GM10266 (cell line): Measurements from ENCODE around the gene NHERF1.

Source experiments
- DNase-seq: peaks from one replicate; pipeline ENCODE4 v3.0.0; 2012; ENCODE audit errors: extremely low spot score
- CTCF ChIP-seq: IDR thresholded peaks from 2 replicates; pipeline ENCODE4 v1.5.1; 2012; ENCODE audit warnings: mild to moderate bottlenecking, low read depth; ENCODE audit not compliant: control insufficient read depth, insufficient read depth; ENCODE audit errors: missing control alignments

The NHERF1 gene

DNA sequence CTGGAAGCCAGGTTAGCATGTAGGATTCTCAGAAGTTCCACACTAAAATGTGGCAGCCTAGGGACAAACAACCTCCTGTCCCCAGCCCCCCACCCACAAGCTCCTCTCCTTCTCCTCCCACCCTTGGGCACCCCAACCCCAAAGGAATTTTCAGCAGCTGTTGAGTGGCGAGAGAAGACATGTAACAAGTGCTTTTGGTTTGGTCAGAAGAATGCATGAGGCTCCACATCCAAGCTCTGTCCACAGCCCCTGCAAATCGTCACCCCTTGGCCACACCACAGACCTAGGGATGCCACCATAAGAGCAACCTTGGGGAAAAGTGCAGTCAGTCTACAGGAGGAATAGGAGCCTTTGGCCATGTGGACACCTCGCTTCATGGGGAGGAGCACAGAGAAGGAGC is 23.3 kb upstream of the NHERF1 start:
- no peak for TF ChIP-seq CTCF
- DNase-seq, result no peak

DNA sequence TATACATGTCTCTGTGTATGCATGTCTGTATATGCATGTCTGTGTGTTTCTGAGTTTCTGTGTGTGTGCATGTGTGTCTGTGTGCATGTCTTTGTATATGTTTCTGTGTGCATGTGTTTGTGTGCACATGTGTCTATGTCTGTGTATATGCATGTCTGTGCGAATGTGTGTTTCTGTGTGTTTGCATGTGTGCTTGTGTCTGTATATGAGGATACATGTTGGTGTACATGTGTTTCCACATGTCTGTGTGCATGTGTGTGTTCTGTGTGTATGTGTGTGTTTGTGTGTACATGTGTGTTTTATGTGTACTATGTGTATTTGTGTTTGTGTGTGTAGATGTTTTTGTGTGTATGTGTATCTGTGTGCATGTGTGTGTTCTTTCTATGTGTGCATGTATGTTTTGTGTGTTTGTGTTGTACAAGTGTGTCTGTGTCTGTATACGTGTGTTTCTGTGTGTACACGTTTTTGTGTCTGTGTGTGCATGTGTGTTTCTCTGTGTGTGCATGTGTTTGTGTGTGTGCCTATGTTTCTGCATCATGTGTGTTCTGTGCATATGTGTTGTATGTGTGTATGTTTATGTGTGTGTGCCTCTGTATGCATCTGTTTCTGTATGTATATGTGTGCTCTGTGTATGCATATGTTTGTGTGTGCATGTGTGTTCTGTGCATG is 20.3 kb upstream of the NHERF1 start:
- no peak for DNase-seq
- no peak for TF ChIP-seq CTCF

GRCh38 chr17:74728702-74729075 is 19.7 kb upstream of the NHERF1 start:
- no peak for DNase-seq
- TF ChIP-seq CTCF, result no peak

DNA sequence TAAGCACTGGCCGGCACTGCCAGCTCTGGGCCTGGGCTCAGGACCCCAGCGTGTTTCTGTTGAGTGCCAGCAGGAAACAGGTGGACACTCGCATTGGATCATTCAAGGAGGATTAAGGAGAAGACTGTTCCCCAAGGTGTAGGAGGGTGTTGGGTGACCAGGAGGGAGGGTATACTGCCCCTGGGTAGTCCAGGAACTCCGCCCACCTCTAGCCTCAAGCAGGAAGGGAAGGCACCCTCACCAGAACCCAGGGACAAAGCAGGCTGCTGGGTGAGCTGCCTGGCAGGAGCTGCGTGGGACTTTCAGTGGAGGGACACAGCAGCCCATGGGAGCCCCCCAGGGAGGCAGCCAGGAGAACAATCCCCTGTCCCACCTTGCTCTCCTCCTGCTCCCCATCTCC is 19.1 kb upstream of the NHERF1 start:
- TF ChIP-seq CTCF, result no peak
- DNase-seq, result no peak

DNA sequence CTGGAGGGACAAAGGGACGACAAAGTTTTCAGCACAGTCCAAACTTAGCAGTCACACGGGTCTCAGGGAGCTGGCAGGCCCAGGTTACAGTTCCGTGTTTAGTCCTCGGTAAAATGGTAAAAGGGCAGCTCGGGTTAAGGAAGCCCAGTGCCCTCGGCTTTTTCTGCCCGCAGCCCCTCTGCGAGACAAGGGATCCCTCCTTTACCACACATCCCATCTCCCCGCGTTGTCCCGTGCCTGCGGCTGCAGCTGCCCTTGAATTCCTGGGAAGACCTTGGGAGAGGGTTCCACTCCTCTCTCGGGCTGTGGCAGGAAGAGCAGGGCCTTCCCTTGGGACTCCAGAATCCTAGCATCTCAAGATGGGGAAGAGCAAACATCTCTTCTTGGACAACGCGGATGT is 18.6 kb upstream of the NHERF1 start:
- DNase-seq, result no peak
- no peak for TF ChIP-seq CTCF

DNA sequence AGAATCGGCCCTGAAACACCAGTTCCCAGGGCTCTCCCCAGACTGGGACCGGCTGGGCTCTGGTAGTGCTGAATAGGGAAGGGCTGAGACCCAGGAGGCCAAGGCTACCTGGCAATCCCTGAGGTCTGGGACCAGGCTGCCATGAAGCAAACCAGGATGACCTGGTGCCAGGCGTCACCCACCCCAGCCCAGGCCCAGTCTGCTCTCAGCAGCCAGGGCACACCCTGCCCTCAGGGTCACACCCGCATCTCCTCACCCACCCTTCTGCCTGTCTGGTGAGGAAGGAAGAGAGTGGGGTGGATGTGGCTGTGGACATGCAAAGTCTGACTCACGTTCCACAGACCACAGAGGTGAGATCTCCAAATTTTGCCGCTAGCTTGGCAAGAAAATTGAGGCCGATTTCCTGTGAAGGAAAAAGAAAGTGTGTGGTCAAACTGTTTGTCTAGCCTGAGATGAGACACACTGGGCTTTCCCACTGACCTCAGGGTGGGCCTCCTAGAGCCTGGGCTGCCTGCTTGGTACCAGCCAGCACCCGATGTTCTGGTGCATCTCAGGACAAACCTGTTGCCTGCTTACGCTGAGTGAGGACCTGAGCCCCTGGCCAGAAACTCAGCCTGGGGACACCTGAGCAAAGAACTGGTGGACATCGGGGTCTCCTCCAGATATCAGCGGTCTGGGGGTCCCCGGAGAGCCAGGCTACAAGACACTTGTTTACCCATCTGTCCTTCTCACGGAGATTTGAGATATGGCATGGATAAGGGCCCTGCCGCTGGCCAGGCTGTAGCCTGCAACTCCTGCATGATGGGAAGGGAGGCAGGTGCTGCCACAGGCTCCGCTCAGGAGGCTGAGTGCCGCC is 17.7 kb upstream of the NHERF1 start:
- no peak for DNase-seq
- TF ChIP-seq CTCF, result no peak

DNA sequence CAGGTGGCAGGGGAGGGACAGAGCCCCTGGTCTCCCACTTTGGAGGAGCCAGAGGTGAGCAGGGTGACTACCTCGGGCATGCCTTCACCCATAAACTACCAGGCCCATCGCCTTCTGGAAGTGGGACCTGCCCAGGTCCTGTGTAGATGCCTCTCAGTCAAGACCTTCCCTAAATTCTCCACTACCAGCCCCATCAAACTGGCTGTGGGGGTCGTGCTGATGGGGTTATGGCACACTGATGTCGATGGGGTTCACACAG is 17.2 kb upstream of the NHERF1 start:
- no peak for TF ChIP-seq CTCF
- DNase-seq, result no peak
